DOHH2 (cell line): ENCODE measurements around the gene MEGF11.

Experiments used
- H3F3A ChIP-seq: fragments of 200-600 bp; sonication (generic), shearing (Covaris generic); 2 replicates; pipeline ENCODE4 v1.6.0; 2016; ENCODE audit warnings: antibody characterized with exemption, mild to moderate bottlenecking; ENCODE audit not compliant: control insufficient read depth, insufficient read depth
- H3K27ac ChIP-seq: fragments of 200-600 bp; sonication (generic); 2 replicates; pipeline ENCODE4 v1.5.1; 2014; ENCODE audit warnings: low read depth, mild to moderate bottlenecking, low read length, moderate library complexity
- H3K27me3 ChIP-seq: fragments of 200-600 bp; sonication (generic); 2 replicates; pipeline ENCODE4 v1.6.1; 2014; ENCODE audit warnings: mild to moderate bottlenecking, low read length, mixed read lengths; ENCODE audit not compliant: control insufficient read depth
- H3K36me3 ChIP-seq: fragments of 200-600 bp; sonication (generic); 2 replicates; pipeline ENCODE4 v1.6.1; 2014; ENCODE audit warnings: mild to moderate bottlenecking, low read length, moderate library complexity, mixed read lengths; ENCODE audit not compliant: control insufficient read depth
- H3K4me1 ChIP-seq: fragments of 200-600 bp; sonication (generic); 2 replicates; pipeline ENCODE4 v1.6.1; 2014; ENCODE audit warnings: mild to moderate bottlenecking, low read length, mixed read lengths; ENCODE audit not compliant: control insufficient read depth
- H3K4me2 ChIP-seq: fragments of 200-600 bp; sonication (generic); 2 replicates; pipeline ENCODE4 v1.6.0; 2014; ENCODE audit warnings: mild to moderate bottlenecking, low read length, moderate library complexity
- H3K4me3 ChIP-seq: fragments of 200-600 bp; sonication (generic); 2 replicates; pipeline ENCODE4 v1.5.1; 2014; ENCODE audit warnings: mild to moderate bottlenecking, low read length, mixed read lengths
- H3K79me2 ChIP-seq: fragments of 200-600 bp; sonication (generic); 2 replicates; pipeline ENCODE4 v1.6.1; 2014; ENCODE audit warnings: mild to moderate bottlenecking, low read length, mixed read lengths; ENCODE audit not compliant: control insufficient read depth
- H3K9me2 ChIP-seq: fragments of 200-600 bp; sonication (generic); replicated peaks from 2 replicates; pipeline ENCODE4 v1.6.1; 2014; ENCODE audit warnings: mild to moderate bottlenecking, low read length, mixed read lengths; ENCODE audit not compliant: control insufficient read depth
- H3K9me3 ChIP-seq: fragments of 200-600 bp; sonication (generic); 2 replicates; pipeline ENCODE4 v1.6.1; 2014; ENCODE audit warnings: antibody characterized with exemption, low read length, mixed read lengths; ENCODE audit not compliant: control insufficient read depth, insufficient read depth
- H4K20me1 ChIP-seq: fragments of 200-600 bp; sonication (generic); 2 replicates; pipeline ENCODE4 v1.6.0; 2014; ENCODE audit warnings: low read depth, mild to moderate bottlenecking, antibody characterized with exemption, low read length, moderate library complexity; ENCODE audit not compliant: control insufficient read depth, insufficient read depth
- CTCF ChIP-seq: fragments of 200-600 bp; sonication (generic); IDR thresholded peaks from one replicate; pipeline ENCODE4 v1.5.1; 2014; ENCODE audit warnings: antibody characterized with exemption, mild to moderate bottlenecking, low read depth, low read length; ENCODE audit not compliant: poor library complexity, severe bottlenecking
- EZH2phosphoT487 ChIP-seq: fragments of 200-600 bp; sonication (generic); IDR thresholded peaks from 2 replicates; pipeline ENCODE4 v1.6.1; 2017; ENCODE audit warnings: borderline replicate concordance, mild to moderate bottlenecking, antibody characterized with exemption, low read length, moderate library complexity, mixed read lengths

The MEGF11 gene

GRCh38 chr15:66016199-66016598 is 237.4 kb downstream of the MEGF11 start:
- no peaks in the 10 kb centered on the region for H3K9me2 ChIP-seq
- H3K79me2 ChIP-seq = no peaks in the 10 kb centered on the region
- H4K20me1 ChIP-seq = no peaks in the 10 kb centered on the region
- TF ChIP-seq EZH2phosphoT487 (no peak), CTCF (no peak)
- peaks cover 12% of the 10 kb centered on the region for H3K4me1 ChIP-seq
- no peaks in the 10 kb centered on the region for H3K9me3 ChIP-seq
- H3K4me3 ChIP-seq = no peak overlapping the region
- no peaks in the 10 kb centered on the region for H3K27me3 ChIP-seq
- no peaks in the 10 kb centered on the region for H3F3A ChIP-seq
- no peak overlapping the region for H3K27ac ChIP-seq
- H3K4me2 ChIP-seq = no peak overlapping the region
- peaks cover 8% of the 10 kb centered on the region for H3K36me3 ChIP-seq

- H3F3A ChIP-seq = no peaks in the 10 kb centered on the region
- no peaks in the 10 kb centered on the region for H4K20me1 ChIP-seq
- peaks cover 12% of the 10 kb centered on the region for H3K4me1 ChIP-seq
- no peaks in the 10 kb centered on the region for H3K27me3 ChIP-seq
- peaks cover under 1% of the 10 kb centered on the region for H3K36me3 ChIP-seq
- no peak overlapping the region for H3K27ac ChIP-seq
- no peak overlapping the region for H3K4me2 ChIP-seq
- TF ChIP-seq EZH2phosphoT487 = no peak
- no peak for TF ChIP-seq CTCF
- no peaks in the 10 kb centered on the region for H3K9me2 ChIP-seq
- H3K4me3 ChIP-seq = no peak overlapping the region
- H3K9me3 ChIP-seq = no peaks in the 10 kb centered on the region
- no peaks in the 10 kb centered on the region for H3K79me2 ChIP-seq
Observed at GRCh38 chr15:66014635-66015182, 238.8 kb downstream of the MEGF11 start.

GRCh38 chr15:66014022-66014421 is 239.5 kb downstream of the MEGF11 start:
- H4K20me1 ChIP-seq = no peaks in the 10 kb centered on the region
- H3K36me3 ChIP-seq = no peaks in the 10 kb centered on the region
- H3K9me3 ChIP-seq = no peaks in the 10 kb centered on the region
- no peaks in the 10 kb centered on the region for H3K27me3 ChIP-seq
- H3K27ac ChIP-seq = no peak overlapping the region
- H3K9me2 ChIP-seq = no peaks in the 10 kb centered on the region
- no peaks in the 10 kb centered on the region for H3F3A ChIP-seq
- H3K4me1 ChIP-seq = peaks cover 12% of the 10 kb centered on the region
- H3K4me2 ChIP-seq = no peak overlapping the region
- H3K79me2 ChIP-seq = no peaks in the 10 kb centered on the region
- no peak overlapping the region for H3K4me3 ChIP-seq
- no peak for TF ChIP-seq CTCF
- TF ChIP-seq EZH2phosphoT487 = no peak
